Activated naive CD4-positive, alpha-beta T cell treated with anti-CD3 and anti-CD28 coated beads for 36 hours (primary cell): ENCODE measurements around the gene ZNFX1. TPM values are rescaled to one million over a fixed set of nuclear protein-coding genes. Genes with fewer than 3 reads are reported as not detected.

Source experiments
- CTCF ChIA-PET: fragments of 350-600 bp; sonication (Branson Sonifier 250); formaldehyde crosslinking; loops from one replicate; lab custom pipeline; 2021; ENCODE audit warnings: antibody characterized with exemption; lab: Charles Lee
- DNase-seq: peaks from one replicate; pipeline ENCODE4 v3.0.0-alpha.2; 2020
- H3K27ac Mint-ChIP-seq: one replicate; pipeline ENCODE4 v1.8.0; 2021; ENCODE audit warnings: mild to moderate bottlenecking, mixed read lengths
- H3K27me3 Mint-ChIP-seq: one replicate; pipeline ENCODE4 v1.8.0; 2021; ENCODE audit warnings: low read depth, mixed read lengths
- H3K36me3 Mint-ChIP-seq: one replicate; pipeline ENCODE4 v1.8.0; 2021; ENCODE audit warnings: low read depth, mixed read lengths
- H3K4me1 Mint-ChIP-seq: one replicate; pipeline ENCODE4 v1.8.0; 2021; ENCODE audit warnings: low read depth, mixed read lengths
- H3K4me3 Mint-ChIP-seq: one replicate; pipeline ENCODE4 v1.8.0; 2021; ENCODE audit warnings: mild to moderate bottlenecking, moderate library complexity, mixed read lengths
- H3K9me3 Mint-ChIP-seq: one replicate; pipeline ENCODE4 v1.8.0; 2021; ENCODE audit warnings: mixed read lengths
- intact Hi-C: fragments of 100-400 bp; cut with micrococcal nuclease; formaldehyde crosslinking; loops from one replicate; pipeline ENCODE4 v1.15.1; 2023
- total RNA-seq, 2 experiments: library from RNA; stranded (reverse); gene quantifications; one replicate each; pipeline ENCODE4 v1.2.3, GENCODE V29; 2021

ZNFX1 gene
- total RNA-seq, 2 experiments from 2014 or later, result 18.2 to 19.0 TPM

GRCh38 chr20:49281913-49282467 is 4.1 kb upstream of the ZNFX1 start:
- peaks cover 17% of the 10 kb centered on the region for H3K9me3 Mint-ChIP-seq
- peaks cover 90% of the 10 kb centered on the region for H3K36me3 Mint-ChIP-seq
- CTCF ChIA-PET, result interaction anchor here (1.3 kb wide), 1 partner anchor 98 kb away, joined by 3 read pairs; no protein-coding TSS in a partner anchor

GRCh38 chr20:49281059-49281912 is 3.4 kb upstream of the ZNFX1 start:
- H3K4me3 Mint-ChIP-seq, result peak overlapping the region; percentile 99
- H3K36me3 Mint-ChIP-seq, result peaks cover 85% of the 10 kb centered on the region
- peak; percentile 18 for DNase-seq
- H3K27ac Mint-ChIP-seq, result peak overlapping the region; percentile 90
- H3K9me3 Mint-ChIP-seq, result peaks cover 10% of the 10 kb centered on the region
- H3K27me3 Mint-ChIP-seq, result no peaks in the 10 kb centered on the region
- intact Hi-C loops, result no loop called here
- CTCF ChIA-PET, result interaction anchor here (1.0 to 1.3 kb wide), 2 partner anchors 14 to 97 kb away, joined by 3 to 5 read pairs; no protein-coding TSS in a partner anchor
- peaks cover 69% of the 10 kb centered on the region for H3K4me1 Mint-ChIP-seq

More at GRCh38 chr20:49281913-49282467, 4.1 kb upstream of the ZNFX1 start:
- Mint-ChIP-seq H3K4me3 (peak overlapping the region; percentile 99), H3K27ac (peak overlapping the region; percentile 90), H3K27me3 (no peaks in the 10 kb centered on the region), H3K4me1 (peaks cover 69% of the 10 kb centered on the region)
- intact Hi-C loops, result no loop called here
- DNase-seq, result no peak

GRCh38 chr20:49280463-49281058 is 2.7 kb upstream of the ZNFX1 start:
- peaks cover 80% of the 10 kb centered on the region for H3K36me3 Mint-ChIP-seq
- intact Hi-C loops, result no loop called here
- peaks cover 9% of the 10 kb centered on the region for H3K9me3 Mint-ChIP-seq

GRCh38 chr20:49279677-49280462 is 2.0 kb upstream of the ZNFX1 start:
- intact Hi-C loops, result loop anchor here (2.0 to 10.0 kb wide), 5 partner anchors 415 to 1778 kb away; partner anchors contain the start of genes NCOA3, PREX1 and SLC9A8
- Mint-ChIP-seq H3K27me3 (no peaks in the 10 kb centered on the region), H3K9me3 (peaks cover 7% of the 10 kb centered on the region), H3K4me1 (peaks cover 69% of the 10 kb centered on the region), H3K4me3 (peak overlapping the region; percentile 99), H3K36me3 (peaks cover 79% of the 10 kb centered on the region), H3K27ac (peak overlapping the region; percentile 90)
- DNase-seq, result no peak
- CTCF ChIA-PET, result interaction anchor here (0.6 to 1.0 kb wide), 3 partner anchors 13 to 520 kb away, joined by 3 to 6 read pairs (median 5); no protein-coding TSS in a partner anchor

More at GRCh38 chr20:49280463-49281058, 2.7 kb upstream of the ZNFX1 start:
- CTCF ChIA-PET, result interaction anchor here (0.6 to 1.0 kb wide), 2 partner anchors 13 to 520 kb away, joined by 5 to 6 read pairs; no protein-coding TSS in a partner anchor
- no peaks in the 10 kb centered on the region for H3K27me3 Mint-ChIP-seq
- peaks cover 69% of the 10 kb centered on the region for H3K4me1 Mint-ChIP-seq
- H3K27ac Mint-ChIP-seq, result peak overlapping the region; percentile 90
- DNase-seq, result no peak
- H3K4me3 Mint-ChIP-seq, result peak overlapping the region; percentile 99

- H3K36me3 Mint-ChIP-seq, result peaks cover 71% of the 10 kb centered on the region
- CTCF ChIA-PET, result interaction anchor here (0.7 to 0.9 kb wide), 2 partner anchors 8 to 33 kb away, joined by 3 read pairs; no protein-coding TSS in a partner anchor
- no peak for DNase-seq
- H3K4me1 Mint-ChIP-seq, result peaks cover 62% of the 10 kb centered on the region
- intact Hi-C loops, result loop anchor here (1.0 to 10.0 kb wide), 7 partner anchors 91 to 1777 kb away; partner anchors contain the start of genes CSE1L, NCOA3, PREX1 and SLC9A8
- peak overlapping the region; percentile 99 for H3K4me3 Mint-ChIP-seq
- peak overlapping the region; percentile 90 for H3K27ac Mint-ChIP-seq
- peaks cover 6% of the 10 kb centered on the region for H3K9me3 Mint-ChIP-seq
- no peaks in the 10 kb centered on the region for H3K27me3 Mint-ChIP-seq
Observed at GRCh38 chr20:49278818-49279676, 1.2 kb upstream of the ZNFX1 start.

GRCh38 chr20:49277786-49278035 is 146 bp downstream of the ZNFX1 start:
- CTCF ChIA-PET, result no interaction called here
- peaks cover 60% of the 10 kb centered on the region for H3K36me3 Mint-ChIP-seq

GRCh38 chr20:49276961-49277785 is 684 bp downstream of the ZNFX1 start:
- Mint-ChIP-seq H3K27me3 (no peaks in the 10 kb centered on the region), H3K36me3 (peaks cover 60% of the 10 kb centered on the region), H3K4me3 (peak overlapping the region; percentile 99), H3K27ac (peak overlapping the region; percentile 100), H3K9me3 (peaks cover 5% of the 10 kb centered on the region), H3K4me1 (peaks cover 58% of the 10 kb centered on the region)
- intact Hi-C loops, result loop anchor here (1.0 to 10.0 kb wide), 10 partner anchors 18 to 1775 kb away; partner anchors contain the start of genes DDX27, NCOA3 and PREX1
- CTCF ChIA-PET, result interaction anchor here (1.0 to 1.2 kb wide), 2 partner anchors 10 to 31 kb away, joined by 3 to 4 read pairs; no protein-coding TSS in a partner anchor
- DNase-seq, result peak; percentile 87

More at GRCh38 chr20:49277786-49278035, 146 bp downstream of the ZNFX1 start:
- peaks cover 5% of the 10 kb centered on the region for H3K9me3 Mint-ChIP-seq
- H3K27me3 Mint-ChIP-seq, result no peaks in the 10 kb centered on the region
- peak overlapping the region; percentile 99 for H3K4me3 Mint-ChIP-seq
- no peak for DNase-seq
- intact Hi-C loops, result loop anchor here (1.0 to 10.0 kb wide), 10 partner anchors 31 to 1775 kb away; partner anchors contain the start of genes CSE1L, NCOA3, PREX1 and SLC9A8
- H3K27ac Mint-ChIP-seq, result peak overlapping the region; percentile 100
- peaks cover 59% of the 10 kb centered on the region for H3K4me1 Mint-ChIP-seq

- Mint-ChIP-seq H3K27ac (peak overlapping the region; percentile 100), H3K27me3 (no peaks in the 10 kb centered on the region), H3K36me3 (peaks cover 57% of the 10 kb centered on the region), H3K4me3 (peak overlapping the region; percentile 99), H3K4me1 (peaks cover 58% of the 10 kb centered on the region), H3K9me3 (peaks cover 3% of the 10 kb centered on the region)
- CTCF ChIA-PET, result interaction anchor here (0.6 to 1.2 kb wide), 3 partner anchors 9 to 30 kb away, joined by 3 to 8 read pairs (median 4); no protein-coding TSS in a partner anchor
- intact Hi-C loops, result loop anchor here (1.0 to 10.0 kb wide), 9 partner anchors 17 to 1774 kb away; partner anchors contain the start of genes DDX27, NCOA3 and PREX1
- peak; percentile 80 for DNase-seq
Observed at GRCh38 chr20:49276161-49276960, 1.5 kb downstream of the ZNFX1 start.

GRCh38 chr20:49275636-49276035 is 2.2 kb downstream of the ZNFX1 start:
- H3K27ac Mint-ChIP-seq, result peak overlapping the region; percentile 100
- no peaks in the 10 kb centered on the region for H3K27me3 Mint-ChIP-seq
- CTCF ChIA-PET, result interaction anchor here (0.6 to 1.2 kb wide), 2 partner anchors 13 to 30 kb away, joined by 4 to 8 read pairs; no protein-coding TSS in a partner anchor
- intact Hi-C loops, result loop anchor here (1.0 to 10.0 kb wide), 9 partner anchors 16 to 1773 kb away; partner anchors contain the start of genes DDX27, NCOA3 and PREX1
- H3K4me3 Mint-ChIP-seq, result peak overlapping the region; percentile 99
- H3K4me1 Mint-ChIP-seq, result peaks cover 58% of the 10 kb centered on the region
- H3K36me3 Mint-ChIP-seq, result peaks cover 57% of the 10 kb centered on the region
- H3K9me3 Mint-ChIP-seq, result no peaks in the 10 kb centered on the region
- no peak for DNase-seq
